ENCODE measurements around the gene NMT2.
A peak's percentile ranks its signal among the peaks of the same experiment; 100 is the strongest.

- peak in 3 of 4 experiments; percentile 26 to 72 (median 59) for TF ChIP-seq CTCF (IDR thresholded peaks at IDR 0.05)
- no peak for TF ChIP-seq POLR2A (IDR thresholded peaks at IDR 0.05)
Measured at GRCh38 chr10:15088428-15089261, 79.8 kb downstream of the NMT2 start, which contains the start of gene ACBD7.

All from prostate gland (tissue), 2 donors.